DMS 273 treated with DMSO at 0.1 percent for 48 hours (cell line): ENCODE measurements around the gene TAF1A.
"Not testable (repeated sequence)": the region's sequence is repeated elsewhere in the genome, so short reads cannot be mapped to it uniquely, and the experiment has no call there.

ENCODE experiments used
- DNase-seq: peaks from one replicate; lab custom pipeline; 2025; lab: John Stamatoyannopoulos, UW

TAF1A gene

GRCh38 chr1:222589462-222590302 is at the start of gene TAF1A:
Gene TAF1A, minus strand, starts transcription at chr1:222589933.
- DNase-seq: peak; percentile 83

GRCh38 chr1:222634180-222635013 is 44.7 kb upstream of the TAF1A start:
- peak; percentile 57 for DNase-seq

- no peak for DNase-seq
Measured at GRCh38 chr1:222632749-222633148, 43.0 kb upstream of the TAF1A start.

GRCh38 chr1:222631611-222632208 is 42.0 kb upstream of the TAF1A start:
- DNase-seq: no peak

GRCh38 chr1:222629921-222630535 is 40.3 kb upstream of the TAF1A start:
- DNase-seq: no peak

- no peak for DNase-seq
Measured at GRCh38 chr1:222627232-222627631, 37.5 kb upstream of the TAF1A start.

GRCh38 chr1:222624214-222624613 is 34.5 kb upstream of the TAF1A start:
- no peak for DNase-seq

- no peak for DNase-seq
Measured at GRCh38 chr1:222623458-222623857, 33.7 kb upstream of the TAF1A start.

- DNase-seq: no peak
Measured at GRCh38 chr1:222622765-222623164, 33.0 kb upstream of the TAF1A start.

- DNase-seq: no peak
Measured at GRCh38 chr1:222620566-222620965, 30.8 kb upstream of the TAF1A start.

GRCh38 chr1:222618880-222619596 is 29.3 kb upstream of the TAF1A start:
- DNase-seq: no peak

- DNase-seq: no peak
Measured at GRCh38 chr1:222618001-222618879, 28.5 kb upstream of the TAF1A start, which contains the start of gene MIA3. Gene MIA3, plus strand, starts transcription at chr1:222618097. Its CDS starts 14 bp downstream, at chr1:222618111.

GRCh38 chr1:222617367-222617951 is 27.7 kb upstream of the TAF1A start:
- peak; percentile 93 for DNase-seq

GRCh38 chr1:222616525-222616924 is 26.8 kb upstream of the TAF1A start:
- DNase-seq: no peak

- no peak for DNase-seq
Measured at GRCh38 chr1:222613627-222614026, 23.9 kb upstream of the TAF1A start.

GRCh38 chr1:222610728-222611127 is 21.0 kb upstream of the TAF1A start:
- no peak for DNase-seq

GRCh38 chr1:222609111-222609510 is 19.4 kb upstream of the TAF1A start:
- DNase-seq: not testable (repeated sequence)

- DNase-seq: no peak
Measured at GRCh38 chr1:222606757-222607156, 17.0 kb upstream of the TAF1A start.

- no peak for DNase-seq
Measured at GRCh38 chr1:222601257-222601656, 11.5 kb upstream of the TAF1A start.

GRCh38 chr1:222600281-222600680 is 10.5 kb upstream of the TAF1A start:
- no peak for DNase-seq
